ENCODE results near the gene TNFSF4. TPM values are rescaled to one million over a fixed set of nuclear protein-coding genes. Genes with fewer than 3 reads are reported as not detected.

Gene TNFSF4
- total RNA-seq, 1 donor from 2014 or later: 3.3 TPM

DNA sequence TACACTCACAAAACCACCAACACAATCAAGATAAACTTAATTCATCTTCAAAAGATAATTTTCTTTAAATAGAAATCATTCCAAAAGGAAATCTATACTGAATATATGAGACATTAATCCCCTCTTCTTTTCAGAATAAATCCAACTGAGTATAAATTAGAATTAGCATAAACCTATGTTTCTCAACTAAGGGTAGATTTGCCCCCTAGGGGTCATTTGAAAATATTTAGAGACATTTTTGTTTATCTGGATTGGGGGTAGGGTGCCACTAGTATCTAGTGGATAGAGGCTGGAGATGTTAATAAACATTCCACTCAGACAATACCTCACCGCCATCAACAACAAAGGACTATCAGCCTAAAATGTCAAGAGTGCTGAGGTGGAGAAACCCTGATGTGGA, 6.5 kb upstream of the TNFSF4 start:
- H2AFZ ChIP-seq (ENCODE audit: low read depth, low read length): no peak overlapping the region
- H3K79me2 ChIP-seq (ENCODE audit: insufficient read depth, low read length): no peaks in the 10 kb centered on the region
- no peaks in the 10 kb centered on the region for H3K27me3 ChIP-seq (ENCODE audit: insufficient read depth, low read length)
- H3K36me3 Mint-ChIP-seq (ENCODE audit: low read depth, unreplicated experiment): no peaks in the 10 kb centered on the region
- H3K9ac ChIP-seq (ENCODE audit: low read length): no peak overlapping the region
- no peaks in the 10 kb centered on the region for H3K36me3 ChIP-seq (ENCODE audit: insufficient read depth, low read length)
- DNase-seq (ENCODE audit: low read depth) (no peak), FAIRE-seq (no peak)
- H3K27ac Mint-ChIP-seq (ENCODE audit: unreplicated experiment): no peak overlapping the region
- H3K4me3 Mint-ChIP-seq (ENCODE audit: unreplicated experiment): no peak overlapping the region
- H3K27me3 Mint-ChIP-seq (ENCODE audit: low read depth, unreplicated experiment): peaks cover 11% of the 10 kb centered on the region
- no peak overlapping the region for H3K27ac ChIP-seq (ENCODE audit: low read depth, low read length)
- peaks cover 9% of the 10 kb centered on the region for H3K4me1 Mint-ChIP-seq (ENCODE audit: low read depth, unreplicated experiment)
- no peaks in the 10 kb centered on the region for H3K9me3 ChIP-seq (ENCODE audit: insufficient read depth, low read depth, low read length)
- TF ChIP-seq, protein P1, sequence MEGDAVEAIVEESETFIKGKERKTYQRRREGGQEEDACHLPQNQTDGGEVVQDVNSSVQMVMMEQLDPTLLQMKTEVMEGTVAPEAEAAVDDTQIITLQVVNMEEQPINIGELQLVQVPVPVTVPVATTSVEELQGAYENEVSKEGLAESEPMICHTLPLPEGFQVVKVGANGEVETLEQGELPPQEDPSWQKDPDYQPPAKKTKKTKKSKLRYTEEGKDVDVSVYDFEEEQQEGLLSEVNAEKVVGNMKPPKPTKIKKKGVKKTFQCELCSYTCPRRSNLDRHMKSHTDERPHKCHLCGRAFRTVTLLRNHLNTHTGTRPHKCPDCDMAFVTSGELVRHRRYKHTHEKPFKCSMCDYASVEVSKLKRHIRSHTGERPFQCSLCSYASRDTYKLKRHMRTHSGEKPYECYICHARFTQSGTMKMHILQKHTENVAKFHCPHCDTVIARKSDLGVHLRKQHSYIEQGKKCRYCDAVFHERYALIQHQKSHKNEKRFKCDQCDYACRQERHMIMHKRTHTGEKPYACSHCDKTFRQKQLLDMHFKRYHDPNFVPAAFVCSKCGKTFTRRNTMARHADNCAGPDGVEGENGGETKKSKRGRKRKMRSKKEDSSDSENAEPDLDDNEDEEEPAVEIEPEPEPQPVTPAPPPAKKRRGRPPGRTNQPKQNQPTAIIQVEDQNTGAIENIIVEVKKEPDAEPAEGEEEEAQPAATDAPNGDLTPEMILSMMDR (IDR thresholded peaks at IDR 0.05; ENCODE audit: insufficient read depth, low read depth, low read length): no peak
- TF ChIP-seq EZH2 (IDR thresholded peaks at IDR 0.05; ENCODE audit: insufficient read depth, low read length): no peak
- H3K4me1 ChIP-seq (ENCODE audit: insufficient read depth, low read length): no peaks in the 10 kb centered on the region
- H4K20me1 ChIP-seq (ENCODE audit: insufficient read depth, low read length): no peaks in the 10 kb centered on the region
- H3K4me3 ChIP-seq (ENCODE audit: insufficient read depth, low read depth, low read length): no peak overlapping the region
- no peak overlapping the region for H3K4me2 ChIP-seq (ENCODE audit: low read length)
- no peaks in the 10 kb centered on the region for H3K9me3 Mint-ChIP-seq (ENCODE audit: unreplicated experiment)

DNA sequence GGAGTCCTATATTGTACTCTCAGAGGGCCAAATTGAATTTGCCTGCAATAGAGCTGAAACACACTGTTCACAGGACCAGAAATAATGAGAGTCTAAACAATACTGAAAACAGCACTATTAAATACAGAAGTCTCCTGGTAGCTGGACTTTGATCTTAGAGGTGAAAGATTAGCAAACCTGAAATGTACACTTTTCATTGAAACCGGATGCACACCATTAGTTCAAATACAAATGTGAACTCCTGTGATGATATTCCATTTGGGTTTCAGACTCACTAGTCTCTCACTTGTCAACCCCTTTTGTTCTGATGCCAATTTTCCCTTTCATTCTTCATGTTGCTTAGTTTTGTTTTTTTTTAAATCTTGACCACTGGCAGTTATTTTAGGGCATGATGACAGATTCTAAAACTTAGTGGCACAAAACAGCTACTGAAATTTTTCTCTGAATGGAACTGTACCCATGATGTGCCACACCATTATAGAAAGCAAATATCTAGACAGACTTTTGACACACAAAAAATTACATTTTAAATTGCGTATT, 5.9 kb upstream of the TNFSF4 start:
- peaks cover 11% of the 10 kb centered on the region for H3K27me3 Mint-ChIP-seq (ENCODE audit: low read depth, unreplicated experiment)
- no peaks in the 10 kb centered on the region for H3K27me3 ChIP-seq (ENCODE audit: insufficient read depth, low read length)
- no peak overlapping the region for H3K4me3 Mint-ChIP-seq (ENCODE audit: unreplicated experiment)
- FAIRE-seq (no peak), DNase-seq (ENCODE audit: low read depth) (no peak)
- peaks cover 11% of the 10 kb centered on the region for H3K4me1 Mint-ChIP-seq (ENCODE audit: low read depth, unreplicated experiment)
- no peak overlapping the region for H3K4me2 ChIP-seq (ENCODE audit: low read length)
- H3K36me3 Mint-ChIP-seq (ENCODE audit: low read depth, unreplicated experiment): no peaks in the 10 kb centered on the region
- H3K9me3 Mint-ChIP-seq (ENCODE audit: unreplicated experiment): no peaks in the 10 kb centered on the region
- no peak overlapping the region for H3K9ac ChIP-seq (ENCODE audit: low read length)
- H3K4me3 ChIP-seq (ENCODE audit: insufficient read depth, low read depth, low read length): no peak overlapping the region
- no peak overlapping the region for H3K27ac Mint-ChIP-seq (ENCODE audit: unreplicated experiment)
- no peak overlapping the region for H3K27ac ChIP-seq (ENCODE audit: low read depth, low read length)
- no peaks in the 10 kb centered on the region for H3K36me3 ChIP-seq (ENCODE audit: insufficient read depth, low read length)
- TF ChIP-seq, protein P1 (IDR thresholded peaks at IDR 0.05; ENCODE audit: insufficient read depth, low read depth, low read length): no peak
- TF ChIP-seq EZH2 (IDR thresholded peaks at IDR 0.05; ENCODE audit: insufficient read depth, low read length): no peak
- H2AFZ ChIP-seq (ENCODE audit: low read depth, low read length): no peak overlapping the region
- no peaks in the 10 kb centered on the region for H3K9me3 ChIP-seq (ENCODE audit: insufficient read depth, low read depth, low read length)
- H4K20me1 ChIP-seq (ENCODE audit: insufficient read depth, low read length): no peaks in the 10 kb centered on the region
- H3K4me1 ChIP-seq (ENCODE audit: insufficient read depth, low read length): no peaks in the 10 kb centered on the region
- H3K79me2 ChIP-seq (ENCODE audit: insufficient read depth, low read length): no peaks in the 10 kb centered on the region

DNA sequence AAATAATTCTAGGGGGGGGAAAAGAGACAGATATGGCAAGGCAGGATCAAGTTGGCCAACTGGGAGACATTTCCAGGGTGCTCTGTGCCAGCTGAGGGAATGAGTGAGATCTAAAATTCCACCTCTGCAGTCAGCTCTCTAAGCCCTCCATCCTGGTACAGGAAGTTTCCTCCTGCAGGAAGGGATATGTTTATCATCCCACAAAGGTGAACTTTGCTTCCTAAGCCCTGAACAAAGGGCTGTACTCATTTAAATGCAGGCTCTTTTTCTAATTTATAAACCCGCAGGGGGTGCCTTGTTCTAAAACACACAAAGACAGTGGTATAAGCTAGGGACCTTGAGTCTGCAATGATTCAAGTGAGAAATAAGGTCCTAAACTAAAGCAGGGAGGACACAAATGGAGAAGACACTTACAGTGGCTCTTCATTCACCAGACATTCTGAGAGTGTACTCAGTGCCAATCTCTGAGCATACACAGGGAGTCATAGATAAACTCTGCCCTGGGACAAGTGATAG, 3.6 kb upstream of the TNFSF4 start:
- H3K27ac ChIP-seq (ENCODE audit: low read depth, low read length): no peak overlapping the region
- TF ChIP-seq, protein P1 (IDR thresholded peaks at IDR 0.05; ENCODE audit: insufficient read depth, low read depth, low read length): no peak
- TF ChIP-seq EZH2 (IDR thresholded peaks at IDR 0.05; ENCODE audit: insufficient read depth, low read length): no peak
- DNase-seq (ENCODE audit: low read depth) (no peak), FAIRE-seq (no peak)
- H3K4me1 Mint-ChIP-seq (ENCODE audit: low read depth, unreplicated experiment): peaks cover 25% of the 10 kb centered on the region
- H3K4me1 ChIP-seq (ENCODE audit: insufficient read depth, low read length): peaks cover 13% of the 10 kb centered on the region
- H3K4me3 Mint-ChIP-seq (ENCODE audit: unreplicated experiment): no peak overlapping the region
- no peak overlapping the region for H3K4me2 ChIP-seq (ENCODE audit: low read length)
- no peak overlapping the region for H2AFZ ChIP-seq (ENCODE audit: low read depth, low read length)
- no peaks in the 10 kb centered on the region for H3K79me2 ChIP-seq (ENCODE audit: insufficient read depth, low read length)
- peaks cover 8% of the 10 kb centered on the region for H3K27me3 Mint-ChIP-seq (ENCODE audit: low read depth, unreplicated experiment)
- no peak overlapping the region for H3K27ac Mint-ChIP-seq (ENCODE audit: unreplicated experiment)
- H3K9me3 ChIP-seq (ENCODE audit: insufficient read depth, low read depth, low read length): no peaks in the 10 kb centered on the region
- H3K27me3 ChIP-seq (ENCODE audit: insufficient read depth, low read length): no peaks in the 10 kb centered on the region
- no peaks in the 10 kb centered on the region for H4K20me1 ChIP-seq (ENCODE audit: insufficient read depth, low read length)
- H3K9me3 Mint-ChIP-seq (ENCODE audit: unreplicated experiment): no peaks in the 10 kb centered on the region
- no peak overlapping the region for H3K9ac ChIP-seq (ENCODE audit: low read length)
- H3K36me3 Mint-ChIP-seq (ENCODE audit: low read depth, unreplicated experiment): no peaks in the 10 kb centered on the region
- H3K36me3 ChIP-seq (ENCODE audit: insufficient read depth, low read length): no peaks in the 10 kb centered on the region
- H3K4me3 ChIP-seq (ENCODE audit: insufficient read depth, low read depth, low read length): no peak overlapping the region
